ENCODE data around the gene ELP2.

GRCh38 chr18:36085195-36085594, 44.5 kb upstream of the ELP2 start:
- TF ChIP-seq POLR2A (IDR thresholded peaks at IDR 0.05), result no peak
- no peak for TF ChIP-seq CTCF (IDR thresholded peaks at IDR 0.05)

All from suprapubic skin (tissue), 3 donors.